A549 (cell line): ENCODE measurements around the gene CERS5. TPM values are rescaled to one million over a fixed set of nuclear protein-coding genes. Genes with fewer than 3 reads are reported as not detected.

ENCODE experiments used
- ATAC-seq, 2 experiments: fragments of 200-7000 bp in 1 of 2; fragments of >200 bp in 1 of 2; cut with Nextera tagmentation in 1 of 2; cut with Tn5 transposase in 1 of 2; 3 replicates each; pipeline versions ENCODE4 v1.8.0 to v1.9.1; 2018 to 2020; ENCODE audit warnings: mild to moderate bottlenecking in 1 of 2, moderate library complexity in 1 of 2
- CTCF ChIA-PET: fragments of 300-600 bp; sonication (Branson Sonifier 250); formaldehyde crosslinking; extraction: SDS; loops from one replicate; lab custom pipeline; 2021; ENCODE audit warnings: antibody characterized with exemption, inconsistent platforms; lab: Yijun Ruan, JAX
- POLR2A ChIA-PET: fragments of 350-600 bp; formaldehyde crosslinking; extraction: SDS; loops from one replicate; lab custom pipeline; 2021; ENCODE audit warnings: antibody characterized with exemption, inconsistent platforms; lab: Yijun Ruan, JAX
- DNase-seq, 2 experiments: peaks; one replicate each; pipeline versions ENCODE4 v3.0.0 to v3.0.0-alpha.2; 2011 to 2016; ENCODE audit warnings: low read depth in 1 of 2, low spot score in 1 of 2
- FAIRE-seq: peaks from 2 replicates; lab custom pipeline; 2011; peaks lifted over from hg19 to GRCh38; lab: Jason Lieb, UNC
- H3K27ac ChIP-seq, 2 experiments: fragments of >200 bp; sonication (Bioruptor Twin); formaldehyde crosslinking; 3 replicates each; pipeline ENCODE4 v1.5.1; 2016 to 2017
- H3K4me1 ChIP-seq: fragments of >200 bp; sonication (Bioruptor Twin); formaldehyde crosslinking; 3 replicates; pipeline ENCODE4 v1.6.1; 2016
- H3K4me2 ChIP-seq: fragments of >200 bp; sonication (Bioruptor Twin); formaldehyde crosslinking; 3 replicates; pipeline ENCODE4 v1.6.1; 2016
- H3K4me3 ChIP-seq: fragments of >200 bp; sonication (Bioruptor Twin); formaldehyde crosslinking; 3 replicates; pipeline ENCODE4 v1.5.1; 2016
- H3K9me3 ChIP-seq: fragments of >200 bp; sonication (Bioruptor Twin); formaldehyde crosslinking; 3 replicates; pipeline ENCODE4 v1.6.1; 2016
- BCL3 ChIP-seq: fragments of >200 bp; sonication (Bioruptor Twin); formaldehyde crosslinking; IDR thresholded peaks from 3 replicates; pipeline ENCODE4 v1.6.1; 2016
- CEBPB ChIP-seq, 2 experiments: fragments of >200 bp in 1 of 2; sonication (Bioruptor Twin) in 1 of 2; formaldehyde crosslinking in 1 of 2; IDR thresholded peaks; 2 replicates each; pipeline ENCODE4 v1.6.1; 2012 to 2016
- CTCF ChIP-seq: fragments of >200 bp; sonication (Bioruptor Twin); formaldehyde crosslinking; IDR thresholded peaks from 3 replicates; pipeline ENCODE4 v1.5.1; 2016
- E2F6 ChIP-seq: IDR thresholded peaks from 2 replicates; pipeline ENCODE4 v1.6.1; 2012; ENCODE audit warnings: low read depth, borderline replicate concordance
- EHF ChIP-seq: fragments of 250-450 bp; sonication (Bioruptor Pico); IDR thresholded peaks from 2 replicates; pipeline ENCODE4 v1.5.0; 2020; ENCODE audit warnings: mild to moderate bottlenecking
- EHMT2 ChIP-seq: fragments of 200-600 bp; sonication (generic); IDR thresholded peaks from 2 replicates; pipeline ENCODE4 v1.6.1; 2016; ENCODE audit warnings: antibody characterized with exemption, low read depth, mild to moderate bottlenecking, moderate library complexity
- ELK1 ChIP-seq: fragments of 150-350 bp; IDR thresholded peaks from 2 replicates; pipeline ENCODE4 v1.6.1; 2014; ENCODE audit warnings: low read depth, mild to moderate bottlenecking, low read length
- FOSB ChIP-seq: fragments of 250-450 bp; sonication (Bioruptor Pico); IDR thresholded peaks from 2 replicates; pipeline ENCODE4 v1.5.0; 2020; ENCODE audit warnings: mild to moderate bottlenecking, moderate library complexity
- GATA3 ChIP-seq: IDR thresholded peaks from 2 replicates; pipeline ENCODE4 v1.6.1; 2012; ENCODE audit warnings: borderline replicate concordance
- HES2 ChIP-seq: fragments of >200 bp; sonication (Bioruptor Twin); formaldehyde crosslinking; IDR thresholded peaks from 2 replicates; pipeline ENCODE4 v1.6.1; 2016
- HEYL ChIP-seq: fragments of 250-450 bp; sonication (Bioruptor Pico); IDR thresholded peaks from 2 replicates; pipeline ENCODE4 v1.8.0; 2021; ENCODE audit warnings: mild to moderate bottlenecking, moderate library complexity
- HOXA7 ChIP-seq: fragments of 250-450 bp; sonication (Bioruptor Pico); IDR thresholded peaks from 2 replicates; pipeline ENCODE4 v1.5.0; 2020; ENCODE audit warnings: mild to moderate bottlenecking, moderate library complexity
- HOXB5 ChIP-seq: fragments of 250-450 bp; sonication (Bioruptor Pico); IDR thresholded peaks from 2 replicates; pipeline ENCODE4 v1.5.0; 2020; ENCODE audit warnings: mild to moderate bottlenecking, moderate library complexity
- KDM5A ChIP-seq: fragments of 200-600 bp; sonication (generic); IDR thresholded peaks from 2 replicates; pipeline ENCODE4 v1.6.1; 2016; ENCODE audit warnings: antibody characterized with exemption, mild to moderate bottlenecking
- RAD21 ChIP-seq, 2 experiments: fragments of >200 bp in 1 of 2; sonication (Bioruptor Twin) in 1 of 2; formaldehyde crosslinking in 1 of 2; IDR thresholded peaks in 1 of 2; conservative IDR thresholded peaks in 1 of 2; 2 replicates in 1 of 2; 3 replicates in 1 of 2; pipeline ENCODE4 v1.6.1; 2012 to 2018; ENCODE audit warnings: inconsistent platforms in 1 of 2
- RARB ChIP-seq: fragments of 250-450 bp; sonication (Bioruptor Pico); IDR thresholded peaks from 2 replicates; pipeline ENCODE4 v1.8.0; 2021; ENCODE audit warnings: mild to moderate bottlenecking, moderate library complexity
- RCOR1 ChIP-seq: fragments of 150-350 bp; IDR thresholded peaks from 2 replicates; pipeline ENCODE4 v1.6.1; 2014; ENCODE audit warnings: antibody characterized with exemption, low read length, low read depth
- RFX5 ChIP-seq: fragments of 450-650 bp; IDR thresholded peaks from 2 replicates; pipeline ENCODE4 v1.7.1; 2014; ENCODE audit warnings: antibody characterized with exemption, mild to moderate bottlenecking, moderate library complexity
- SREBF2 ChIP-seq: fragments of 450-650 bp; IDR thresholded peaks from 2 replicates; pipeline ENCODE4 v1.6.1; 2014; ENCODE audit warnings: mild to moderate bottlenecking, moderate library complexity
- TFCP2L1 ChIP-seq: fragments of 250-450 bp; sonication (Bioruptor Pico); IDR thresholded peaks from 2 replicates; pipeline ENCODE4 v1.5.0; 2021; ENCODE audit warnings: mild to moderate bottlenecking
- whole genome bisulfite sequencing: methylation state at CpG from one replicate; pipeline ENCODE4 v1.1.6; 2017; ENCODE audit errors: missing lambda C conversion rate; 5-methylcytosine and 5-hydroxymethylcytosine counted together
- polyA plus RNA-seq, 4 experiments: library from polyadenylated mRNA; depleted of rRNA in 3 of 4; stranded (reverse); fragments of >200 nt; fragmentation: RNase III in 1 of 4; extraction: RNeasy Plus Mini Kit Qiagen cat#74134 plus additional on column Dnase treatment in 1 of 4; gene quantifications; 2 replicates in 3 of 4; 3 replicates in 1 of 4; pipeline ENCODE4 v1.2.3, GENCODE V29; 2011 to 2017

The CERS5 gene
- polyA plus RNA-seq, 2 of the 4 experiments (the other 2 are of a cell fraction) = 16.7 to 56.3 TPM

- peaks cover 20% of the 10 kb centered on the region; the same call in 2 of the 3 replicates for H3K4me1 ChIP-seq
- ChIA-PET CTCF (interaction anchor here (0.5 to 1.2 kb wide), 3 partner anchors 9 to 16 kb away, joined by 3 to 4 read pairs (median 3); no protein-coding TSS in a partner anchor), POLR2A (no interaction called here)
- 90% methylated on average over 5 of the region's 5 CpGs for WGBS
- no peak for ATAC-seq
- no peak overlapping the region for H3K4me2 ChIP-seq
- no peak for FAIRE-seq
- DNase-seq = no peak
- no peaks in the 10 kb centered on the region for H3K9me3 ChIP-seq
- TF ChIP-seq RCOR1 = no peak
- TF ChIP-seq HOXB5 (CRISPR knock-in tag) = no peak
- TF ChIP-seq KDM5A = no peak
- TF ChIP-seq SREBF2 = no peak
- no peak for TF ChIP-seq RARB (CRISPR knock-in tag)
- no peak for TF ChIP-seq BCL3
- TF ChIP-seq ELK1 = no peak
- no peak for TF ChIP-seq HES2
- no peak for TF ChIP-seq HEYL
- TF ChIP-seq EHMT2 = no peak
- no peak for TF ChIP-seq RAD21 (conservative IDR thresholded peaks at IDR 0.05 in 1 of 2, IDR thresholded peaks at IDR 0.05 in 1 of 2)
- TF ChIP-seq RFX5 = no peak
- H3K27ac ChIP-seq = no peak overlapping the region
- H3K4me3 ChIP-seq = no peak overlapping the region
Measured at GRCh38 chr12:50198829-50199228, 31.7 kb upstream of the CERS5 start.

GRCh38 chr12:50197297-50197727 is 30.1 kb upstream of the CERS5 start:
- no peak for ATAC-seq
- no peak for TF ChIP-seq EHF (CRISPR knock-in tag)
- no peak for TF ChIP-seq CTCF
- TF ChIP-seq GATA3 = no peak
- no peak for TF ChIP-seq E2F6
- TF ChIP-seq, all 56 proteins: peak for 0
- WGBS = 75% methylated on average over 5 of the region's 5 CpGs
- FAIRE-seq (no peak), DNase-seq (no peak)
- ChIA-PET CTCF (interaction anchor here (0.6 to 1.7 kb wide), 4 partner anchors 21 to 230 kb away, joined by 3 to 6 read pairs (median 4); no protein-coding TSS in a partner anchor), POLR2A (no interaction called here)
- Histone ChIP-seq H3K4me2 (no peak overlapping the region), H3K9me3 (no peaks in the 10 kb centered on the region), H3K4me3 (no peak overlapping the region), H3K27ac (no peak overlapping the region), H3K4me1 (peaks cover 17% of the 10 kb centered on the region; the same call in 2 of the 3 replicates)

GRCh38 chr12:50196537-50196936 is 29.4 kb upstream of the CERS5 start:
- H3K27ac ChIP-seq = no peak overlapping the region
- no peaks in the 10 kb centered on the region for H3K9me3 ChIP-seq
- no peak for ATAC-seq
- peaks cover 9% of the 10 kb centered on the region; the same call in 2 of the 3 replicates for H3K4me1 ChIP-seq
- ChIA-PET CTCF (interaction anchor here (0.6 to 1.7 kb wide), 6 partner anchors 14 to 230 kb away, joined by 3 to 6 read pairs (median 4); no protein-coding TSS in a partner anchor), POLR2A (no interaction called here)
- 64% methylated on average over 4 of the region's 4 CpGs for WGBS
- H3K4me3 ChIP-seq = no peak overlapping the region
- TF ChIP-seq TFCP2L1 (CRISPR knock-in tag) (no peak), HOXA7 (CRISPR knock-in tag) (no peak), FOSB (CRISPR knock-in tag) (no peak), CEBPB (IDR thresholded peaks at IDR 0.05) (no peak)
- FAIRE-seq = no peak
- no peak overlapping the region for H3K4me2 ChIP-seq
- no peak for DNase-seq
